Tibial nerve (tissue), 3 donors: ENCODE data around the gene RPS3A.

ENCODE experiments used
- POLR2A ChIP-seq, 2 donors: fragments of 450-650 bp; IDR thresholded peaks; one replicate each; pipeline ENCODE4 v1.6.1; 2017; ENCODE audit warnings: antibody characterized with exemption in 2 of 2, mild to moderate bottlenecking in 2 of 2, moderate library complexity in 2 of 2
- TF ChIP-seq, protein P1 (sequence below), 5 experiments: fragments of 200-600 bp in 3 of 5; fragments of 450-650 bp in 2 of 5; sonication (generic) in 3 of 5; IDR thresholded peaks; one replicate each; pipeline ENCODE4 v1.5.1; 2016 to 2019; ENCODE audit warnings: antibody characterized with exemption in 5 of 5, mild to moderate bottlenecking in 3 of 5, moderate library complexity in 2 of 5

DNA sequence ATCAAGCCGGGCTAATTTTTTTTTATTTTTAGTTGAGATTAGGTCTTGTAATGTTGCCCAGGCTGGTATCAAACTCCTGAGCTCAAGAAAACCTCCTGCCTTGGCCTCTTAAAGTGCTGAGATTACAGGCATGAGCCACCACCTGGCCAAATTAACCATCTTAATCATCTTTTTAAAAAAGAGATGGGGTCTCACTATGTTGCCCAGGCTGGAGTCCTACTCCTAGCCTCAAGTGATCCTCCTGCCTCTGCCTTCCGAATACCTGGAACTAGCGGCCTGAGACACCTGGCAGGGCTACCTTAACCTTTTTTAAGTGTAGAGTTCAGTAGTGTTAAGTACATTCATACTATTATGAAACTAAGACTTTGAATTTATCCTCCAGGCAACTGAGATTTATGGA lies 1.7 kb upstream of the RPS3A start:
- TF ChIP-seq, protein P1, sequence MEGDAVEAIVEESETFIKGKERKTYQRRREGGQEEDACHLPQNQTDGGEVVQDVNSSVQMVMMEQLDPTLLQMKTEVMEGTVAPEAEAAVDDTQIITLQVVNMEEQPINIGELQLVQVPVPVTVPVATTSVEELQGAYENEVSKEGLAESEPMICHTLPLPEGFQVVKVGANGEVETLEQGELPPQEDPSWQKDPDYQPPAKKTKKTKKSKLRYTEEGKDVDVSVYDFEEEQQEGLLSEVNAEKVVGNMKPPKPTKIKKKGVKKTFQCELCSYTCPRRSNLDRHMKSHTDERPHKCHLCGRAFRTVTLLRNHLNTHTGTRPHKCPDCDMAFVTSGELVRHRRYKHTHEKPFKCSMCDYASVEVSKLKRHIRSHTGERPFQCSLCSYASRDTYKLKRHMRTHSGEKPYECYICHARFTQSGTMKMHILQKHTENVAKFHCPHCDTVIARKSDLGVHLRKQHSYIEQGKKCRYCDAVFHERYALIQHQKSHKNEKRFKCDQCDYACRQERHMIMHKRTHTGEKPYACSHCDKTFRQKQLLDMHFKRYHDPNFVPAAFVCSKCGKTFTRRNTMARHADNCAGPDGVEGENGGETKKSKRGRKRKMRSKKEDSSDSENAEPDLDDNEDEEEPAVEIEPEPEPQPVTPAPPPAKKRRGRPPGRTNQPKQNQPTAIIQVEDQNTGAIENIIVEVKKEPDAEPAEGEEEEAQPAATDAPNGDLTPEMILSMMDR (IDR thresholded peaks at IDR 0.05): no peak
- no peak for TF ChIP-seq POLR2A (IDR thresholded peaks at IDR 0.05)
